HepG2 (cell line): ENCODE data around the gene DDOST. TPM values are rescaled to one million over a fixed set of nuclear protein-coding genes. Genes with fewer than 3 reads are reported as not detected.

Experiments
- EED ChIP-seq: sonication (generic); formaldehyde crosslinking; IDR thresholded peaks from 2 replicates; pipeline ENCODE4 v1.5.0; 2020; ENCODE audit warnings: mild to moderate bottlenecking, missing genetic modification reagents
- KAT8 ChIP-seq: IDR thresholded peaks from 2 replicates; pipeline ENCODE4 v1.6.1; 2016; ENCODE audit warnings: missing genetic modification reagents, missing compliant biosample characterization
- SP5 ChIP-seq: IDR thresholded peaks from 2 replicates; pipeline ENCODE4 v1.6.1; 2016; ENCODE audit warnings: low read depth, borderline replicate concordance
- THYN1 ChIP-seq: sonication (generic); formaldehyde crosslinking; IDR thresholded peaks from 2 replicates; pipeline ENCODE4 v1.8.1; 2023; ENCODE audit warnings: low read depth, mild to moderate bottlenecking, moderate library complexity, missing genetic modification reagents, borderline replicate concordance
- ZKSCAN8 ChIP-seq: IDR thresholded peaks from 2 replicates; pipeline ENCODE4 v1.6.1; 2016; ENCODE audit warnings: borderline replicate concordance, missing genetic modification reagents, missing compliant biosample characterization
- ZNF10 ChIP-seq: sonication (generic); formaldehyde crosslinking; IDR thresholded peaks from 2 replicates; pipeline ENCODE4 v1.4.0; 2020; ENCODE audit warnings: mild to moderate bottlenecking, low read depth, missing genetic modification reagents, borderline replicate concordance
- ZNF788 ChIP-seq: sonication (generic); formaldehyde crosslinking; IDR thresholded peaks from 2 replicates; pipeline ENCODE4 v1.5.0; 2020; ENCODE audit warnings: mild to moderate bottlenecking, missing genetic modification reagents, borderline replicate concordance
- ZNF883 ChIP-seq: sonication (generic); formaldehyde crosslinking; IDR thresholded peaks from 2 replicates; pipeline ENCODE4 v1.5.1; 2020; ENCODE audit warnings: mild to moderate bottlenecking, missing genetic modification reagents; ENCODE audit errors: not compliant biosample characterization
- ZSCAN12 ChIP-seq: sonication (generic); formaldehyde crosslinking; IDR thresholded peaks from 2 replicates; pipeline ENCODE4 v1.9.0; 2021; ENCODE audit warnings: mild to moderate bottlenecking, missing genetic modification reagents
- ZSCAN31 ChIP-seq: sonication (generic); formaldehyde crosslinking; IDR thresholded peaks from 2 replicates; pipeline ENCODE4 v1.5.0; 2020; ENCODE audit warnings: low read depth, mild to moderate bottlenecking, missing genetic modification reagents
- polyA plus RNA-seq, 8 experiments: library from polyadenylated mRNA; depleted of rRNA in 3 of 8; stranded (reverse) in 7 of 8; unstranded in 1 of 8; fragments of >200 nt; fragmentation: Illumina TruSeq in 4 of 8; extraction: Trizol in 4 of 8; gene quantifications; 2 replicates each; pipeline versions ENCODE4 v1.2.1 to v1.2.3, GENCODE V29; 2011 to 2016; ENCODE audit warnings: low read depth in 4 of 8, missing spikeins in 1 of 8, mixed read lengths in 1 of 8; ENCODE audit not compliant: insufficient read depth in 1 of 8
- total RNA-seq, 5 experiments: library from RNA; depleted of rRNA; stranded (reverse); fragments of >200 nt; fragmentation: Illumina TruSeq; extraction: Trizol; gene quantifications; 2 replicates each; pipeline ENCODE4 v1.2.3, GENCODE V29; 2016; ENCODE audit warnings: low read depth in 1 of 5
- TF ChIP-seq, protein P1 (sequence below): sonication (generic); formaldehyde crosslinking; IDR thresholded peaks from 2 replicates; pipeline ENCODE4 v1.4.0; 2020; ENCODE audit warnings: missing genetic modification reagents
- TF ChIP-seq, protein P2 (sequence below): sonication (generic); formaldehyde crosslinking; IDR thresholded peaks from 2 replicates; pipeline ENCODE4 v1.4.0; 2020; ENCODE audit warnings: missing genetic modification reagents, low read depth, mild to moderate bottlenecking, borderline replicate concordance
- TF ChIP-seq, protein P3 (sequence below): IDR thresholded peaks from 2 replicates; pipeline ENCODE4 v1.6.1; 2016; ENCODE audit warnings: low read depth, control low read depth
- TF ChIP-seq, protein P4 (sequence below), 2 experiments: sonication (generic) in 1 of 2; formaldehyde crosslinking in 1 of 2; IDR thresholded peaks; 2 replicates each; pipeline versions ENCODE4 v1.4.0 to v1.6.1; 2018 to 2020; ENCODE audit warnings: missing genetic modification reagents in 2 of 2, borderline replicate concordance in 1 of 2, low read depth in 1 of 2, mild to moderate bottlenecking in 1 of 2, missing biosample characterization in 1 of 2
- TF ChIP-seq, protein P5 (sequence below): sonication (generic); formaldehyde crosslinking; IDR thresholded peaks from 2 replicates; pipeline ENCODE4 v1.4.0; 2020; ENCODE audit warnings: mild to moderate bottlenecking, missing genetic modification reagents

Gene DDOST
- total and polyA plus RNA-seq, 2 of the 13 experiments (the other 11 are each of a cell fraction or from before 2014, with no cell fraction given): 335 to 494 TPM

DNA sequence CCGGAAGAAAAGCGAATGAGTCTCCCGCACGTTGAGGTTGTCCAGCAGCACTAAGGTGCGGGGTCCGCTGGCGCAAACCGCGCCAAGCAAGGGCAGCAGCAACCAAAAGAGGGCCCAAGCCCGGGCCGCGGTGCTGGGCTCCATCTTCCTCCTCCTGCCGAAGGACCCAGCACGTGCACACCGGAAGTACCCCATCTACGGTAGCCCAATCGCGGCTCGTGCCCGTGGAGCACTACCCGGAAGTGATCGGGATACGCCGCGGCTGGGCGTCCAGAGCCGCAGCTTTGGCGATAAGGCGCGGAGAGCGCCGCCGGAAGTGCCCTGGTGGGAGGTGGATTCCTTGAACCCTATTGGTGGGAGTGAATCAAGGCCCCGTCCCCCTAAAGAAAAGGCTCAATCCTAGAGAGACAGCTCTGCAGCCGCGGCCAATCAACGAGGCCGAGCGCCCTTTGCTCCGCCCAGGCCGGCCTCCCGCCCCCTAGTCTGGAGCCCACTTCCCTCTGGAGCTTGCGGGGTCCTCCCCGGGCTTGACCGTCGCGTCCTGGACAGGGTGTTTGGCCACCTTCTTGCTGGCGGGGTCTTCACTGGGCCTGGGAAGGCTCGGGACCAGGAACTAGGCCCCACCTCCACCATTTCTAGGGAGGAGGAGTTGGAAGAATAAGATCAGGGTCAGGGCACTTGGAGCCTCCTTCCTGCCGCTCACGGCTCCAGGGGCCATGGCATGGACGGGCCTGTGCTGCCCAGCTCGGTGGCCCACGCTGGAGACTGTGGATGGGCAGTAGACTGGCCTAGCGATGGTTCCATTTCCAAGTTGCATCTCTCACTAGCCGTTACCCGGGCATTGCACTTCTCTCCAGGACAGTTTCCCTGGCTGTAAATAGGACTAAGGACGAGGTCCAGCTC, at the start of gene DDOST (continued):
- TF ChIP-seq, protein P1, sequence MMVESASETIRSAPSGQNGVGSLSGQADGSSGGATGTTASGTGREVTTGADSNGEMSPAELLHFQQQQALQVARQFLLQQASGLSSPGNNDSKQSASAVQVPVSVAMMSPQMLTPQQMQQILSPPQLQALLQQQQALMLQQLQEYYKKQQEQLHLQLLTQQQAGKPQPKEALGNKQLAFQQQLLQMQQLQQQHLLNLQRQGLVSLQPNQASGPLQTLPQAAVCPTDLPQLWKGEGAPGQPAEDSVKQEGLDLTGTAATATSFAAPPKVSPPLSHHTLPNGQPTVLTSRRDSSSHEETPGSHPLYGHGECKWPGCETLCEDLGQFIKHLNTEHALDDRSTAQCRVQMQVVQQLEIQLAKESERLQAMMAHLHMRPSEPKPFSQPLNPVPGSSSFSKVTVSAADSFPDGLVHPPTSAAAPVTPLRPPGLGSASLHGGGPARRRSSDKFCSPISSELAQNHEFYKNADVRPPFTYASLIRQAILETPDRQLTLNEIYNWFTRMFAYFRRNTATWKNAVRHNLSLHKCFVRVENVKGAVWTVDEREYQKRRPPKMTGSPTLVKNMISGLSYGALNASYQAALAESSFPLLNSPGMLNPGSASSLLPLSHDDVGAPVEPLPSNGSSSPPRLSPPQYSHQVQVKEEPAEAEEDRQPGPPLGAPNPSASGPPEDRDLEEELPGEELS: no peak
- TF ChIP-seq ZSCAN31 (CRISPR knock-in tag) (peak; percentile 64; the same call in 1 of the 2 replicates), ZKSCAN8 (peak; percentile 48; the same call in 1 of the 2 replicates), ZNF788 (CRISPR knock-in tag) (peak; percentile 23; the same call in 1 of the 2 replicates), THYN1 (CRISPR knock-in tag) (0 out of 2 replicates have a peak, but pooled peaks have one; percentile 47), ZNF10 (CRISPR knock-in tag) (no peak), KAT8 (CRISPR knock-in tag) (peak; percentile 99), SP5 (CRISPR knock-in tag) (peak; percentile 59; the same call in 1 of the 2 replicates), ZSCAN12 (no peak), EED (peak; percentile 90), ZNF883 (CRISPR knock-in tag) (peak; percentile 75)
- TF ChIP-seq, protein P2, sequence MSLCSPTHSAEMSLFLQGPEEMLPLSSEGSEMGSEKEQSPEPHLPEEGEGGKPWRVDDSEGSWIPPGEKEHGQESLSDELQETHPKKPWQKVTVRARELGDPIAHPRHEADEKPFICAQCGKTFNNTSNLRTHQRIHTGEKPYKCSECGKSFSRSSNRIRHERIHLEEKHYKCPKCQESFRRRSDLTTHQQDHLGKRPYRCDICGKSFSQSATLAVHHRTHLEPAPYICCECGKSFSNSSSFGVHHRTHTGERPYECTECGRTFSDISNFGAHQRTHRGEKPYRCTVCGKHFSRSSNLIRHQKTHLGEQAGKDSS (CRISPR knock-in tag): 0 out of 2 replicates have a peak, but pooled peaks have one; percentile 18
- TF ChIP-seq, protein P3, sequence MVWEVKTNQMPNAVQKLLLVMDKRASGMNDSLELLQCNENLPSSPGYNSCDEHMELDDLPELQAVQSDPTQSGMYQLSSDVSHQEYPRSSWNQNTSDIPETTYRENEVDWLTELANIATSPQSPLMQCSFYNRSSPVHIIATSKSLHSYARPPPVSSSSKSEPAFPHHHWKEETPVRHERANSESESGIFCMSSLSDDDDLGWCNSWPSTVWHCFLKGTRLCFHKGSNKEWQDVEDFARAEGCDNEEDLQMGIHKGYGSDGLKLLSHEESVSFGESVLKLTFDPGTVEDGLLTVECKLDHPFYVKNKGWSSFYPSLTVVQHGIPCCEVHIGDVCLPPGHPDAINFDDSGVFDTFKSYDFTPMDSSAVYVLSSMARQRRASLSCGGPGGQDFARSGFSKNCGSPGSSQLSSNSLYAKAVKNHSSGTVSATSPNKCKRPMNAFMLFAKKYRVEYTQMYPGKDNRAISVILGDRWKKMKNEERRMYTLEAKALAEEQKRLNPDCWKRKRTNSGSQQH (CRISPR knock-in tag): 0 out of 2 replicates have a peak, but pooled peaks have one; percentile 30
- TF ChIP-seq, protein P4, sequence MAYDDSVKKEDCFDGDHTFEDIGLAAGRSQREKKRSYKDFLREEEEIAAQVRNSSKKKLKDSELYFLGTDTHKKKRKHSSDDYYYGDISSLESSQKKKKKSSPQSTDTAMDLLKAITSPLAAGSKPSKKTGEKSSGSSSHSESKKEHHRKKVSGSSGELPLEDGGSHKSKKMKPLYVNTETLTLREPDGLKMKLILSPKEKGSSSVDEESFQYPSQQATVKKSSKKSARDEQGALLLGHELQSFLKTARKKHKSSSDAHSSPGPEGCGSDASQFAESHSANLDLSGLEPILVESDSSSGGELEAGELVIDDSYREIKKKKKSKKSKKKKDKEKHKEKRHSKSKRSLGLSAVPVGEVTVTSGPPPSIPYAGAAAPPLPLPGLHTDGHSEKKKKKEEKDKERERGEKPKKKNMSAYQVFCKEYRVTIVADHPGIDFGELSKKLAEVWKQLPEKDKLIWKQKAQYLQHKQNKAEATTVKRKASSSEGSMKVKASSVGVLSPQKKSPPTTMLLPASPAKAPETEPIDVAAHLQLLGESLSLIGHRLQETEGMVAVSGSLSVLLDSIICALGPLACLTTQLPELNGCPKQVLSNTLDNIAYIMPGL (CRISPR knock-in tag; IDR thresholded peaks at IDR 0.05; ENCODE audit: borderline replicate concordance in 1 of 2, low read depth in 1 of 2): peak; percentile 70 to 84; a peak in 2 of 4 replicates
- TF ChIP-seq, protein P5, sequence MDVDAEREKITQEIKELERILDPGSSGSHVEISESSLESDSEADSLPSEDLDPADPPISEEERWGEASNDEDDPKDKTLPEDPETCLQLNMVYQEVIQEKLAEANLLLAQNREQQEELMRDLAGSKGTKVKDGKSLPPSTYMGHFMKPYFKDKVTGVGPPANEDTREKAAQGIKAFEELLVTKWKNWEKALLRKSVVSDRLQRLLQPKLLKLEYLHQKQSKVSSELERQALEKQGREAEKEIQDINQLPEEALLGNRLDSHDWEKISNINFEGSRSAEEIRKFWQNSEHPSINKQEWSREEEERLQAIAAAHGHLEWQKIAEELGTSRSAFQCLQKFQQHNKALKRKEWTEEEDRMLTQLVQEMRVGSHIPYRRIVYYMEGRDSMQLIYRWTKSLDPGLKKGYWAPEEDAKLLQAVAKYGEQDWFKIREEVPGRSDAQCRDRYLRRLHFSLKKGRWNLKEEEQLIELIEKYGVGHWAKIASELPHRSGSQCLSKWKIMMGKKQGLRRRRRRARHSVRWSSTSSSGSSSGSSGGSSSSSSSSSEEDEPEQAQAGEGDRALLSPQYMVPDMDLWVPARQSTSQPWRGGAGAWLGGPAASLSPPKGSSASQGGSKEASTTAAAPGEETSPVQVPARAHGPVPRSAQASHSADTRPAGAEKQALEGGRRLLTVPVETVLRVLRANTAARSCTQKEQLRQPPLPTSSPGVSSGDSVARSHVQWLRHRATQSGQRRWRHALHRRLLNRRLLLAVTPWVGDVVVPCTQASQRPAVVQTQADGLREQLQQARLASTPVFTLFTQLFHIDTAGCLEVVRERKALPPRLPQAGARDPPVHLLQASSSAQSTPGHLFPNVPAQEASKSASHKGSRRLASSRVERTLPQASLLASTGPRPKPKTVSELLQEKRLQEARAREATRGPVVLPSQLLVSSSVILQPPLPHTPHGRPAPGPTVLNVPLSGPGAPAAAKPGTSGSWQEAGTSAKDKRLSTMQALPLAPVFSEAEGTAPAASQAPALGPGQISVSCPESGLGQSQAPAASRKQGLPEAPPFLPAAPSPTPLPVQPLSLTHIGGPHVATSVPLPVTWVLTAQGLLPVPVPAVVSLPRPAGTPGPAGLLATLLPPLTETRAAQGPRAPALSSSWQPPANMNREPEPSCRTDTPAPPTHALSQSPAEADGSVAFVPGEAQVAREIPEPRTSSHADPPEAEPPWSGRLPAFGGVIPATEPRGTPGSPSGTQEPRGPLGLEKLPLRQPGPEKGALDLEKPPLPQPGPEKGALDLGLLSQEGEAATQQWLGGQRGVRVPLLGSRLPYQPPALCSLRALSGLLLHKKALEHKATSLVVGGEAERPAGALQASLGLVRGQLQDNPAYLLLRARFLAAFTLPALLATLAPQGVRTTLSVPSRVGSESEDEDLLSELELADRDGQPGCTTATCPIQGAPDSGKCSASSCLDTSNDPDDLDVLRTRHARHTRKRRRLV (CRISPR knock-in tag): peak; percentile 63; the same call in 1 of the 2 replicates
